ENCODE measurements around the gene IL1R1.

Gene IL1R1

GRCh38 chr2:102176172-102176571 lies 33.6 kb downstream of the IL1R1 start:
- DNase-seq (ENCODE audit: low read depth) = no peak

DNA sequence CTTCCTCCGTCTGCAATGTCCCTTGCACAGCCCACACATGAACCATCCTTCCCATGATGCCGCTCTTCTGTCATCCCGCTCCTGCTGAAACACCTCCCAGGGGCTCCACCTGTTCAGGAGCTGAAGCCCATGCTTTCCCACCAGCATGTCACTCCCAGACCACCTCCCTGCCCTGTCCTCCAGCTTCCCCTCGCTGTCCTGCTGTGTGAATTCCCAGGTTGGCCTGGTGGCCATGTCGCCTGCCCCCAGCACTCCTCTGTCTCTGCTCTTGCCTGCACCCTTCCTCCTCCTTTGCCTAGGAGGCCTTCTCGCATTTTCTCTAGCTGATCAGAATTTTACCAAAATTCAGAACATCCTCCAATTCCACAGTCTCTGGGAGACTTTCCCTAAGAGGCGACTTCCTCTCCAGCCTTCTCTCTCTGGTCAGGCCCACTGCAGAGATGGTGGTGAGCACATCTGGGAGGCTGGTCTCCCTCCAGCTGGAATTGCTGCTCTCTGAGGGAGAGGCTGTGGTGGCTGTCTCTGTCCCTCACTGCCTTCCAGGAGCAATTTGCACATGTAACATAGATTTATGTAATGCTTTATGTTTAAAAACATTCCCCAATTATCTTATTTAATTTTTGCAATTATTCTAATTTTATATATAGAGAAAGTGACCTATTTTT lies 35.4 kb downstream of the IL1R1 start:
- DNase-seq (ENCODE audit: low read depth) = no peak

GRCh38 chr2:102179061-102179460 lies 36.5 kb downstream of the IL1R1 start:
- no peak for DNase-seq (ENCODE audit: low read depth)

DNA sequence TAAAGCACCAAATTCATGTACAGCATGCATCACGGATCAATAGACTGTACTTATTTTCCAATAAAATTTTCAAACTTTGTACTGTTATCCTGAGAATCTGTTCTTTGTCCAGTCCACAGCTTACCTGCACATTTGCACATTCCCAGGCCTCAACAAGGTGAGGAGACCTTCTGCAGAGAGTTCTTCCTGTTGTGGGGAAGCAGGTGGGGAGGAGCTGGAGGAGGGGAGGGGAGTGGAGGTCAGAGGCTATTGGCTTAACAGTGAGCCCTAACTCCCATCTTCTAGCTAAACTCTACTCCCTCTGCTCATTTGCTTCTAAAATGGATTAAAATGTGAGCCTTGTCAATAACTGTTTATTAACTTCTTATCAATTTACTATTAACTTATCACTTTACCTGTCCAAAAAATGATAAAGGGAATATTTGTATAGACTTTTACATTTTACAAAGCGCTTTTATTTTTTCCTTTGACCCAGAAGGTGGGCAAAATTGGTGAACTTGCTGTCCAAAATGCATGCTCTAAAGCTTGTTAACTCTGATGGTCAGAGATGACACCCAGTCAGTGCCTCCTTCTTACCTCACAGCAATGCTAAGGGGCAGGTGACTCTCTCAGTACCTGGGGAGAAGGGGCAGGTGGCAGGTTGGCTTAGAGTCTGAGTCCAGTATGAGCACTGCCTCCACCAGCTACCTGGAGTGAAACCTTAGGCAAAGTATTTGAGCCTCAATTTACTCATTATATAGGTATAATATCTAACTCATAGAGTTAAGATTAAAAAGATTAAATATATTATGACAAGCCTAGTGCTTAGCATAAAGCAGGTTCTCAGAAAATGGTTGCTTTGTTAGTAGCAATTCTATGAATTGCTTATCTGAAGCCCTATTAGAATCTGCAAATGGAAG lies 37.5 kb downstream of the IL1R1 start:
- DNase-seq (ENCODE audit: low read depth) = no peak

DNA sequence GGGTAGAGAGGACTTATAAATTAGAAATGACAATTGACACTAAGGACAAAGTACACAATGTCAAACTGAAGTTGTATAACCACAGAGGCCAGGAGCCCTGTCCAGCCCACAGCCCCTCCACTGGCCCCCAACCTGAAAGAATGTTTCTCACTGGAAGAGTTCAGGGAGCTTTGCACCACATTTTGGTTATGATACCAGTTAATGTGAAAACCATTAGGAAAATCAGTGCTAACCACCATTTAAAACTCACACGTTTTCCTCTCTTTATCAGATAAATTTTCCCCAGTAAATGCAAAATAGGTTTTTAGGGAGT lies 38.1 kb downstream of the IL1R1 start:
- DNase-seq (ENCODE audit: low read depth) = no peak

- no peak for DNase-seq (ENCODE audit: low read depth)
Observed at GRCh38 chr2:102181376-102181775, 38.8 kb downstream of the IL1R1 start.

- DNase-seq (ENCODE audit: low read depth) = no peak
Observed at GRCh38 chr2:102181919-102182635, 39.5 kb downstream of the IL1R1 start.

GRCh38 chr2:102184018-102184417 lies 41.5 kb downstream of the IL1R1 start:
- DNase-seq (ENCODE audit: low read depth) = no peak

DNA sequence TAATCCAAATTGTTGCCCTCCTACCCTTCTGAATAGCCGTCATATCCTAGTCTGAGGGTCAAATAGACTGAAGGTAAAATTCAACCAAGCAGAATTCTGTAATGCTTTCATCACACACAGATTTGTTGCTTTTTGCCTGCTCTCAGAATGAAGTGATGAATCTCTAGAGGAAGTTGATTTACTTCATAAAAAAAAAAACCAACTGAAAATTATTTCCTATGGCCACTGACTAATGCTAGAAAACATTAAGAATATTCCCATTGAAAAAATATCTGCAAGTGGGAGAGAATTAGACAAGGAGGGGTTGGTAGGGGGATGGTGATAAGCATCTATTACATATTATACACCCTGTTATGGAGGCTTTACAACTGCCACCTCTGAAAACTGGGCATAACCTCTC lies 42.0 kb downstream of the IL1R1 start:
- no peak for DNase-seq (ENCODE audit: low read depth)

- DNase-seq (ENCODE audit: low read depth) = no peak
Observed at GRCh38 chr2:102185347-102185746, 42.8 kb downstream of the IL1R1 start.

DNA sequence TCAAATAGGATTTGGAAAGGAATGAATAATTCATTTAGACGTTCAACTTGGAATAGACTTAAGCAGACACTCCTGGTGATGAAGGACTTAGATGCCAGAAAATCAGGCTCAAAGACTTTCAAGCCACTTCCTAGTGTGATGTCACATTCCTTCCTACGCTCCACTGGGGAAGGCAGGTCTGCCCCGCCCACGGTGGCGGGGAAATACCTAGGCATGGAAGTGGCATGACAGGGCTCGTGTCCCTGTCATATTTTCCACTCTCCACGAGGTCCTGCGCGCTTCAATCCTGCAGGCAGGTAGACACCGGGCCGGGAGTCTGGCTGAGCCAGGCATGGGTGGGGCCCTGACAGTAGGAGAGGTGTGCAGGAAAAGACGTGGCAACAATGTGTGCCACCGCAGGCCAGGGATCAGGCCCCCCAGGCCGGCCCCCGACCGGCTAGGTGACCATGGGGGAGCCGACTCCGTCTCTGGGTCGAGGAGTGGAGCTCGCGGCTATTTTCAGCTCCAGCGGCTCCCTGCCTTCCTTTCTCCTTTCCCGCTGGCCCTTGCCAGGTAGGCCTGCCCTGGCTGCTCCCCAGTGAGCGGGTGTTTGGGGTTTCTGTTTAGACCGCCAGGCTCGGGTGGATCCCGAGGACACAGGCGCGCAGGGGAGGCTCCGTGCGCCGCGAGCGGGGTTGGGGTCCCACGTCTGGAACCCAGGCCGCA lies 44.4 kb downstream of the IL1R1 start, which contains the start of gene IL1RL2:
Gene IL1RL2, plus strand, starts transcription at position 233 of the 705 bp plus-strand sequence. CDS start 845 bp downstream, outside the sequence.
- DNase-seq (ENCODE audit: low read depth) = no peak

- no peak for DNase-seq (ENCODE audit: low read depth)
Observed at GRCh38 chr2:102187496-102188150, 45.1 kb downstream of the IL1R1 start.

DNA sequence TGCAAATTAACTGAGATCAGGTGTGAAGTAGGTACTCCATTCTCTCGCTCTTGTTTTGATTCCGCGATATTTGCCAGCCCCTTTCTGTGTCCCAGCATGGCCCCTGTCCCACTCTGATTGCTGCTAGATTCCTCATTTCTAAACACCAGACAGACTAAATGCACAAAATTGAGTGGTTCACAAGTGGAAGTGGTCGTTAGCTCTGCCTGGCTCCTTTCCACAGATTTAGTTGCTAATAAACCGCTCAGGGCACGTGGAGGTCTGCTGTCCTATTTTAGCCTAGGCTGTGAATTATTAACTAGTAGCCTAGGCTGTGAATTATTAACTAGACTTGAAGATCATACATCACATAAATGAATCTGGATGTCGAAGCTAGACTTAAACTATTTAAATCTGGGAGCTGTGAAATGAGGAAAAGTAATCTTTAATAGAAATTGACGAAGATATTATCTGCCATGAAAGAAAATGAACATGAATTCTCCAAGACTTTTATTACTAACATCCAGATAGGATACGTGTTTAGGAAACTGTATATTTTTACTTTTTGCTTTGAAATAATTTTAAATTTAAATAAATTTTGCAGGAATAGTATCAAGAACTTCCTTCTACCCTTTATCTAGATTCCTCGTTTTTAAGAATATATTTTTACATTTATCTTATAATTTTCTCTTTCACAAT lies 48.0 kb downstream of the IL1R1 start:
- DNase-seq (ENCODE audit: low read depth) = no peak

DNA sequence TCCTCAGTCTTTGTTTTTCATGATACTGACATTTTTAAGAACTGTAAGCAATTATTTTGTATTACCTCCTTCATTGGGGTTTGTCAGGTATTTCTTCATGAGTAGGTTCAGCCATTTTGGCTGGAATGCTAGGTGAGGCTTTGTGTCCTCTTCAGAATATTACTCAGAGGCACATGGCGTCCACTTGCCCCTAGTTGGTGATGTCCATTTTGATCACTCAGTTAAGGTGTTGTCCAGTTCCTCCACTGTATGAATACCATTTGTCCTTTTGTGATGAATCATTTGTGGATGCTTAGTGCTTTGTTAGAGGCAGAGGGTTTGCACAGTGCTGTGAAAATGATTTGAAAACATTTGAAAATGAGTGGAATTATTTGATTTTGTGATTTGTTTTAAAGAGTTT lies 49.0 kb downstream of the IL1R1 start:
- DNase-seq (ENCODE audit: low read depth) = no peak

GRCh38 chr2:102193074-102193473 lies 50.5 kb downstream of the IL1R1 start:
- no peak for DNase-seq (ENCODE audit: low read depth)

DNA sequence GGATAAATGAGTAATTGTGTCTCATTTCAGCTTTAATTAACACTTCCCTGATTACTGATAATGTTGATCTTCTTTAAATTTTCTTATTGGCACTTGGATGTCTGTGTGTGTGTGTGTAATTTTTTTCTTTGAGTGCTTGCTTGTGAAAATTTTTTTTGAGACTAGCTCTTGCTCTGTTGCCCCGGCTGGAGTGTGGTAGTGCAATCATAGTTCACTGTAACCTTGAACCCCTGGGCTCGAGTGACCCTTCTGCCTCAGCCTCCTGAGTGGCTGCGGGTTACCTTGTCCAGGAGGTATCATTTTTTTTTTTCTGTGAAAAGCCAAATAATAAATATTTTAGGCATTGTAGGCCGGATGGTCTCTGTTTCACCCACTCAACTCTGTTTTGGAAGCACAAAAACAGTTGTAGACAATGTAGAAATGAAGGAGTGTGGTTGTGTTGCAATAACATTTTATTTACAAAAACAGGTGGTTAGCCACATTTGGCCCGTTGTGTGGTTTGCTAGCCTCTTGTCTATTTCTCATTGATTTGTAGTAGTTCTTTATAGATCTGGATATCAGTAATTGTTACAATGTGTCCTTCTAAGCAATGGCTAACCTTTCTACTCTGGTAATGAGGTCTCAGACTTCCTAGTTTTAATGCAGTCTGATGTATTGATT lies 52.2 kb downstream of the IL1R1 start:
- no peak for DNase-seq (ENCODE audit: low read depth)

DNA sequence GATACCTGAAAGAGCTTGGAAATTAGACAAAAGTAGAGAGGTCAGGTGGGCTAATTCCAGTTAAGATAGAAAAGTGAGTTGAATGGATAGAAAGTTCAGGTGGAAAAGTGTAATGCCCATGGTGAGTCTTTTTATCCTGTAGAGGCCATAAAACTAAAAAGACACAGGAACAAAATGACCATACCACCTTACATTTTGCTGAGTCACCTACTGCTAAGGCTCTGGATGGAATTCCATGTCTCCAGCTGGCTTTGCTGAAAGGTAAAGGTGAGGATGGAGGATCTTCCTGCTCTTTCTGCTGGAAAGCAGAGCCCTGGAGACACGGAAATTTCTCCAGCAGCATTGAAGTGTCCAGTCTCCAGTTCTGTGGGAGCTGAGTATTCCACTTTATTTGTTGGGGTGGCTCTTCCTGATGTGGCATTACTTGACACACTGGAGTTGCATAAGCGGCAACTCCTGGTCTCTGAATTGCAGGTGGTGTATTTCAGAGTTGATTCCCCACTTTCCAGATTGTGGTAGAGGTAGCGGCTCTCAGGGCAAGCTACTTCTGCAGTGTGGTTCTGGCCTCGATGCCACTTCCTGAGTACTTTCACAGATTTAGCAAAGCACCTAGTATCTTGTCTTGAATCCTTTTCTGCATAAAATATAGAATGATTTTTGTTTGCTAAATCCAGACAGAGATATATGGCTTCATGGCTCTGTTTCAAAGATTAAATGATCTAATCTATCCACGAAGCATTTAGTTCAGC lies 55.0 kb downstream of the IL1R1 start:
- DNase-seq (ENCODE audit: low read depth) = no peak

DNA sequence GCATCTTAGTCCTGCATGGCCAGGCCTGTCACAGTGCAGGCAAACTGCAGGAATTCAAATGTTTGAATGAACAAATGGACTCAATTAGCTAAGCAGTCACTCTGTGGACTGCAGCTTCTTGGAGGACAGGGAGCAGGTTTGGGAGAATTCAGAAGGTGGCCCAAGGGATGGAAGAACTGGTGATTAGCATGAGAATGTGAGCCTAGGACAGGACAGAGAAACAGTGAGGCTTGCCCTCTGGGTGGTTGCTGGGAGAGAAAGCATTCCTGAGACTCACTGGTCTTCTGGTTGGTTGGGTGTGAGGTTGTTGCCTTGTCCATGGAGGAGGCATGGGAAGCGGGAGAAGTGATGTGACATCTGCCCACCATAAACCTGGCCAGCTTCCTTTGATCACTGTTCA lies 58.0 kb downstream of the IL1R1 start:
- no peak for DNase-seq (ENCODE audit: low read depth)

DNA sequence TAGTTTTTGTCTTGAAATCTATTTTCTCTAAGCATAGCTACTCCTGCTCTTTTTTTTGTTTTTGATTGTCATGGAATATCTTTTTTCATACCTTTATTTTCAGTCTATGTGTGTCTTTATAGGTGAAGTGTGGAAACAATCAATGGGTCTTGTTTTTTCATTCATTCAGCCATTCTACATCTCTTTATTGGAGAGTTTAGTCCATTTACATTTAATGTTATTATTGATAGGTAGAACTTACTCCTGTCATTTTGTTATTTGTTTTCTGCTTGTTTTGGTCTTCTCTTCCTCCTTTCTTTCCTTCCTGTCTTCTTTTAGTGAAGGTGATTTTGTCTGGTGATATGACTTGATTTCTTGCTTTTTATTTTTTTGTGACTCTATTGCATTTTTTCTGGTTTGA lies 62.1 kb downstream of the IL1R1 start:
- no peak for DNase-seq (ENCODE audit: low read depth)

All from stimulated activated CD8-positive, alpha-beta memory T cell treated with anti-CD3 and anti-CD28 coated beads, Interleukin-15, amount 100 ng/mL, for 1 hour (primary cell).